SK-N-DZ (cell line): ENCODE measurements around the gene ZNF385D. TPM values are rescaled to one million over a fixed set of nuclear protein-coding genes. Genes with fewer than 3 reads are reported as not detected.
A peak's percentile ranks its signal among the peaks of the same experiment; 100 is the strongest.

Experiments used
- DNase-seq: peaks from one replicate; pipeline ENCODE4 v3.0.0-alpha.2; 2015; ENCODE audit warnings: low spot score
- polyA plus RNA-seq, 2 experiments: library from polyadenylated mRNA; depleted of rRNA; stranded (reverse); fragments of >200 nt; gene quantifications; 2 replicates each; pipeline ENCODE4 v1.2.3, GENCODE V29; 2014

The ZNF385D gene
- 1.7 and 2.5 TPM in 2 replicates for polyA plus RNA-seq (2014; cell fraction: cytosol; rRNA removed)
- polyA plus RNA-seq (2014; cell fraction: nucleus; rRNA removed): 1.3 and 1.9 TPM in 2 replicates

- peak; percentile 95 for DNase-seq
These were observed at the start of gene ZNF385D for GRCh38 chr3:21750831-21751391. ZNF385D (minus strand) TSS chr3:21751210; CDS start chr3:21750916, 294 bp downstream.

GRCh38 chr3:21798356-21799088, 47.5 kb upstream of the ZNF385D start:
- DNase-seq: no peak

GRCh38 chr3:21795921-21796320, 44.9 kb upstream of the ZNF385D start:
- no peak for DNase-seq

GRCh38 chr3:21795152-21795837, 44.3 kb upstream of the ZNF385D start:
- peak; percentile 57 for DNase-seq

- no peak for DNase-seq
These were observed 43.3 kb upstream of the ZNF385D start for GRCh38 chr3:21794291-21794690.

GRCh38 chr3:21792176-21792575, 41.2 kb upstream of the ZNF385D start:
- no peak for DNase-seq

- DNase-seq: no peak
These were observed 40.3 kb upstream of the ZNF385D start for GRCh38 chr3:21791356-21791755.

- DNase-seq: no peak
These were observed 39.5 kb upstream of the ZNF385D start for GRCh38 chr3:21790466-21790865.

GRCh38 chr3:21789730-21790129, 38.7 kb upstream of the ZNF385D start:
- no peak for DNase-seq

GRCh38 chr3:21786438-21786797, 35.4 kb upstream of the ZNF385D start:
- DNase-seq: no peak

GRCh38 chr3:21785765-21786437, 34.9 kb upstream of the ZNF385D start:
- no peak for DNase-seq

GRCh38 chr3:21783839-21784238, 32.8 kb upstream of the ZNF385D start:
- no peak for DNase-seq

GRCh38 chr3:21781355-21781754, 30.3 kb upstream of the ZNF385D start:
- no peak for DNase-seq

GRCh38 chr3:21779909-21780308, 28.9 kb upstream of the ZNF385D start:
- DNase-seq: no peak

- no peak for DNase-seq
These were observed 27.7 kb upstream of the ZNF385D start for GRCh38 chr3:21778715-21779114.

GRCh38 chr3:21777821-21778220, 26.8 kb upstream of the ZNF385D start:
- DNase-seq: no peak

- no peak for DNase-seq
These were observed 15.0 kb upstream of the ZNF385D start for GRCh38 chr3:21766002-21766401.

GRCh38 chr3:21755896-21756295, 4.9 kb upstream of the ZNF385D start:
- DNase-seq: no peak

- DNase-seq: peak; percentile 76
These were observed 3.8 kb upstream of the ZNF385D start for GRCh38 chr3:21754839-21755238.

- DNase-seq: peak; percentile 67
These were observed 1.8 kb upstream of the ZNF385D start for GRCh38 chr3:21752749-21753347.

GRCh38 chr3:21751886-21752285, 876 bp upstream of the ZNF385D start:
- no peak for DNase-seq
